H9 (cell line): ENCODE measurements around the gene PRTG. TPM values are rescaled to one million over a fixed set of nuclear protein-coding genes. Genes with fewer than 3 reads are reported as not detected.

Experiments
- DNase-seq: peaks from one replicate; pipeline ENCODE4 v3.0.0-alpha.2; 2017
- H2AFZ ChIP-seq: one replicate; pipeline ENCODE4 v1.6.1; 2013; ENCODE audit warnings: mild to moderate bottlenecking, low read length, control low read depth, moderate library complexity
- H2AK5ac ChIP-seq: 2 replicates; pipeline ENCODE4 v1.6.1; 2013; ENCODE audit warnings: low read length, control low read depth, mixed read lengths; ENCODE audit not compliant: insufficient read length
- H2BK120ac ChIP-seq: one replicate; pipeline ENCODE4 v1.6.1; 2013; ENCODE audit warnings: low read depth, mild to moderate bottlenecking, low read length, control low read depth, inconsistent platforms; ENCODE audit not compliant: poor library complexity, severe bottlenecking
- H2BK12ac ChIP-seq: 2 replicates; pipeline ENCODE4 v1.6.1; 2013; ENCODE audit warnings: low read length, control low read depth, mixed read lengths, low read depth; ENCODE audit not compliant: insufficient read length
- H2BK15ac ChIP-seq: 2 replicates; pipeline ENCODE4 v1.6.1; 2013; ENCODE audit warnings: low read depth, low read length, control low read depth
- H2BK20ac ChIP-seq: one replicate; pipeline ENCODE4 v1.6.1; 2013; ENCODE audit warnings: low read depth, mild to moderate bottlenecking, low read length, control low read depth, inconsistent platforms; ENCODE audit not compliant: poor library complexity, severe bottlenecking
- H2BK5ac ChIP-seq: 2 replicates; pipeline ENCODE4 v1.6.1; 2013; ENCODE audit warnings: low read length, control low read depth, mixed read lengths; ENCODE audit not compliant: insufficient read length
- H3K14ac ChIP-seq: 2 replicates; pipeline ENCODE4 v1.6.1; 2013; ENCODE audit warnings: low read length, control low read depth; ENCODE audit not compliant: insufficient read depth
- H3K18ac ChIP-seq: 2 replicates; pipeline ENCODE4 v1.6.1; 2013; ENCODE audit warnings: low read depth, mild to moderate bottlenecking, mixed read lengths, low read length, control low read depth; ENCODE audit not compliant: insufficient read length
- H3K23ac ChIP-seq: 2 replicates; pipeline ENCODE4 v1.6.1; 2013; ENCODE audit warnings: low read length, control low read depth, mixed read lengths, low read depth; ENCODE audit not compliant: insufficient read length
- H3K23me2 ChIP-seq: 2 replicates; pipeline ENCODE4 v1.6.1; 2013; ENCODE audit warnings: low read depth, mild to moderate bottlenecking, mixed read lengths, low read length, control low read depth; ENCODE audit not compliant: insufficient read length, poor library complexity, severe bottlenecking
- H3K27ac ChIP-seq: 2 replicates; pipeline ENCODE4 v1.5.1; 2013; ENCODE audit warnings: low read length, control low read depth, mixed read lengths, low read depth; ENCODE audit not compliant: insufficient read length
- H3K27me3 ChIP-seq: 2 replicates; pipeline ENCODE4 v1.6.1; 2013; ENCODE audit warnings: low read length, control low read depth, inconsistent platforms; ENCODE audit not compliant: insufficient read depth
- H3K4ac ChIP-seq: 2 replicates; pipeline ENCODE4 v1.6.1; 2013; ENCODE audit warnings: low read depth, mild to moderate bottlenecking, control low read depth, inconsistent platforms, low read length, moderate library complexity
- H3K4me1 ChIP-seq: 2 replicates; pipeline ENCODE4 v1.6.1; 2013; ENCODE audit warnings: low read length, control low read depth, inconsistent platforms; ENCODE audit not compliant: insufficient read depth
- H3K4me2 ChIP-seq: 2 replicates; pipeline ENCODE4 v1.6.1; 2013; ENCODE audit warnings: low read length, control low read depth, mixed read lengths; ENCODE audit not compliant: insufficient read length, insufficient read depth
- H3K56ac ChIP-seq: 2 replicates; pipeline ENCODE4 v1.6.1; 2013; ENCODE audit warnings: low read depth, mild to moderate bottlenecking, mixed read lengths, low read length, control low read depth; ENCODE audit not compliant: insufficient read length
- H3K79me1 ChIP-seq: 2 replicates; pipeline ENCODE4 v1.6.1; 2013; ENCODE audit warnings: low read depth, mild to moderate bottlenecking, moderate library complexity, low read length, control low read depth, inconsistent platforms; ENCODE audit not compliant: insufficient read depth, poor library complexity, severe bottlenecking
- H3K79me2 ChIP-seq: 2 replicates; pipeline ENCODE4 v1.6.1; 2013; ENCODE audit warnings: low read length, control low read depth, inconsistent platforms; ENCODE audit not compliant: insufficient read depth
- H3K9ac ChIP-seq: 2 replicates; pipeline ENCODE4 v1.6.1; 2013; ENCODE audit warnings: low read length, control low read depth, mixed read lengths; ENCODE audit not compliant: insufficient read length; ENCODE audit errors: extremely low read depth
- H3K9me3 ChIP-seq: one replicate; pipeline ENCODE4 v1.6.1; 2013; ENCODE audit warnings: low read depth, low read length, inconsistent platforms; ENCODE audit not compliant: control insufficient read depth
- H3T11ph ChIP-seq: one replicate; pipeline ENCODE4 v1.6.1; 2013; ENCODE audit warnings: mild to moderate bottlenecking, low read length, control low read depth, inconsistent platforms
- H4K20me1 ChIP-seq: one replicate; pipeline ENCODE4 v1.6.1; 2013; ENCODE audit not compliant: control insufficient read depth, insufficient read length, insufficient read depth
- H4K5ac ChIP-seq: 2 replicates; pipeline ENCODE4 v1.6.1; 2013; ENCODE audit warnings: low read depth, mild to moderate bottlenecking, mixed read lengths, low read length, control low read depth; ENCODE audit not compliant: insufficient read length
- H4K8ac ChIP-seq: replicated peaks from 2 replicates; pipeline ENCODE4 v1.6.1; 2013; ENCODE audit warnings: low read length, control low read depth, mixed read lengths, low read depth; ENCODE audit not compliant: insufficient read length
- H4K91ac ChIP-seq: 2 replicates; pipeline ENCODE4 v1.6.1; 2013; ENCODE audit warnings: low read depth, mild to moderate bottlenecking, moderate library complexity, mixed read lengths, low read length, control low read depth; ENCODE audit not compliant: insufficient read length
- H3K27ac Mint-ChIP-seq, 3 experiments: 2 replicates in 2 of 3; 3 replicates in 1 of 3; pipeline ENCODE4 v1.8.0; 2020 to 2021; ENCODE audit warnings: mixed read lengths in 3 of 3, mild to moderate bottlenecking in 1 of 3, moderate library complexity in 1 of 3
- H3K27me3 Mint-ChIP-seq: 2 replicates; pipeline ENCODE4 v1.8.0; 2021; ENCODE audit warnings: low read depth, mild to moderate bottlenecking, moderate library complexity, mixed read lengths
- H3K36me3 Mint-ChIP-seq, 3 experiments: 2 replicates in 2 of 3; 3 replicates in 1 of 3; pipeline ENCODE4 v1.8.0; 2020 to 2021; ENCODE audit warnings: low read depth in 3 of 3, mixed read lengths in 3 of 3; ENCODE audit not compliant: insufficient read depth in 1 of 3
- H3K4me1 Mint-ChIP-seq, 2 experiments: 2 replicates each; pipeline ENCODE4 v1.8.0; 2020; ENCODE audit warnings: mixed read lengths in 2 of 2
- H3K4me3 Mint-ChIP-seq, 2 experiments: 2 replicates in 1 of 2; 3 replicates in 1 of 2; pipeline ENCODE4 v1.8.0; 2020 to 2021; ENCODE audit warnings: mild to moderate bottlenecking in 2 of 2, mixed read lengths in 2 of 2, moderate library complexity in 1 of 2
- H3K9me3 Mint-ChIP-seq, 2 experiments: 2 replicates in 1 of 2; 3 replicates in 1 of 2; pipeline ENCODE4 v1.8.0; 2020; ENCODE audit warnings: mild to moderate bottlenecking in 2 of 2, mixed read lengths in 2 of 2, moderate library complexity in 1 of 2
- CTCF ChIP-seq: fragments of 200-600 bp; sonication (generic); conservative IDR thresholded peaks from 3 replicates; pipeline ENCODE4 v1.8.0; 2021; ENCODE audit warnings: antibody characterized with exemption, mild to moderate bottlenecking
- WGBS: extraction: QIAGEN DNeasy Blood & Tissue Kit; methylation state at CpG from one replicate; pipeline ENCODE4 v1.1.7; 2013; ENCODE audit warnings: missing lambda C conversion rate, low lambda C conversion rate, mixed read lengths; ENCODE audit not compliant: insufficient read length; ENCODE audit errors: extremely low coverage; 5-methylcytosine and 5-hydroxymethylcytosine counted together
- total RNA-seq: library from RNA; stranded (reverse); gene quantifications from 2 replicates; pipeline ENCODE4 v1.2.1, GENCODE V29; 2021

The PRTG gene
- total RNA-seq, 1 experiment from 2014 or later = 5.7 TPM

GRCh38 chr15:55707518-55707917, 35.4 kb downstream of the PRTG start:
- no peak for DNase-seq
- H3K4ac ChIP-seq = no peak overlapping the region
- H4K91ac ChIP-seq = no peak overlapping the region
- peaks cover 4% of the 10 kb centered on the region; the same call in 1 of the 2 replicates for H3K4me1 ChIP-seq
- Mint-ChIP-seq H3K27me3 (peaks cover 41% of the 10 kb centered on the region), H3K9me3 (peaks cover 3% of the 10 kb centered on the region in 2 experiments; a peak in 3 of 5 replicates), H3K36me3 (peaks cover 0 to 4% (median 2%) of the 10 kb centered on the region in 3 experiments; a peak in 3 of 7 replicates), H3K4me1 (peaks cover 0 to 3% of the 10 kb centered on the region in 2 experiments; a peak in 1 of 4 replicates), H3K27ac (no peak overlapping the region), H3K4me3 (no peak overlapping the region)
- no peak overlapping the region for H3T11ph ChIP-seq
- no peak overlapping the region for H3K27ac ChIP-seq
- H2BK120ac ChIP-seq = no peak overlapping the region
- no peaks in the 10 kb centered on the region for H4K20me1 ChIP-seq
- no peak overlapping the region for H2BK5ac ChIP-seq
- no peak overlapping the region for H2BK12ac ChIP-seq
- TF ChIP-seq CTCF = no peak
- no peaks in the 10 kb centered on the region for H3K9me3 ChIP-seq
- no peak overlapping the region for H4K5ac ChIP-seq
- H2AFZ ChIP-seq = no peak overlapping the region
- no peak overlapping the region for H4K8ac ChIP-seq
- no peaks in the 10 kb centered on the region for H3K27me3 ChIP-seq
- no peak overlapping the region for H3K9ac ChIP-seq
- no peaks in the 10 kb centered on the region for H3K79me1 ChIP-seq
- H3K79me2 ChIP-seq = no peaks in the 10 kb centered on the region
- H3K18ac ChIP-seq = no peak overlapping the region
- H3K23me2 ChIP-seq = no peaks in the 10 kb centered on the region
- H3K14ac ChIP-seq = no peak overlapping the region
- no peak overlapping the region for H2BK20ac ChIP-seq
- H2AK5ac ChIP-seq = no peak overlapping the region
- H3K23ac ChIP-seq = no peak overlapping the region
- no peak overlapping the region for H2BK15ac ChIP-seq
- no peak overlapping the region for H3K4me2 ChIP-seq
- WGBS = no CpG with 5 or more reads among the region's 3 CpGs
- no peak overlapping the region for H3K56ac ChIP-seq
